HepG2 (cell line): Measurements from ENCODE around the gene SLC29A2. TPM values are rescaled to one million over a fixed set of nuclear protein-coding genes. Genes with fewer than 3 reads are reported as not detected.
A peak's percentile ranks its signal among the peaks of the same experiment; 100 is the strongest.

Experiments
- GPN1 ChIP-seq: sonication (generic); formaldehyde crosslinking; IDR thresholded peaks from 2 replicates; pipeline ENCODE4 v1.5.1; 2020; ENCODE audit warnings: missing genetic modification reagents, borderline replicate concordance
- GRHL1 ChIP-seq: sonication (generic); formaldehyde crosslinking; conservative IDR thresholded peaks from 2 replicates; pipeline ENCODE4 v1.8.0; 2022; ENCODE audit warnings: missing genetic modification reagents
- HCFC1 ChIP-seq: fragments of 150-350 bp; IDR thresholded peaks from 2 replicates; pipeline ENCODE4 v1.6.1; 2014; ENCODE audit warnings: low read depth, low read length
- HNRNPL ChIP-seq: fragments of 200-400 bp; formaldehyde crosslinking; IDR thresholded peaks from 2 replicates; pipeline ENCODE4 v1.6.1; 2017; ENCODE audit warnings: mild to moderate bottlenecking, low read depth, low read length
- IRF2 ChIP-seq: IDR thresholded peaks from 2 replicates; pipeline ENCODE4 v1.6.1; 2018; ENCODE audit warnings: missing genetic modification reagents, missing compliant biosample characterization
- KAT2B ChIP-seq: fragments of 150-350 bp; IDR thresholded peaks from 2 replicates; pipeline ENCODE4 v1.6.1; 2014; ENCODE audit warnings: low read depth, low read length, borderline replicate concordance
- KDM1A ChIP-seq: IDR thresholded peaks from 2 replicates; pipeline ENCODE4 v1.6.1; 2016; ENCODE audit warnings: missing compliant biosample characterization
- KDM4B ChIP-seq: sonication (generic); formaldehyde crosslinking; IDR thresholded peaks from 2 replicates; pipeline ENCODE4 v1.4.0; 2020; ENCODE audit warnings: missing genetic modification reagents
- MATR3 ChIP-seq: sonication (generic); formaldehyde crosslinking; IDR thresholded peaks from 2 replicates; pipeline ENCODE4 v1.4.0; 2020; ENCODE audit warnings: missing genetic modification reagents
- NR2F1 ChIP-seq, 2 experiments: fragments of 450-650 bp in 1 of 2; formaldehyde crosslinking in 1 of 2; IDR thresholded peaks; 2 replicates each; pipeline versions ENCODE4 v1.5.0 to v1.6.1; 2016 to 2020; ENCODE audit warnings: mild to moderate bottlenecking in 1 of 2, missing compliant biosample characterization in 1 of 2, missing genetic modification reagents in 1 of 2, moderate library complexity in 1 of 2
- NR2F6 ChIP-seq, 2 experiments: IDR thresholded peaks; 2 replicates each; pipeline ENCODE4 v1.6.1; 2016; ENCODE audit warnings: antibody characterized with exemption in 1 of 2, mild to moderate bottlenecking in 1 of 2
- SP1 ChIP-seq, 2 experiments: fragments of 450-650 bp in 1 of 2; sonication (generic) in 1 of 2; formaldehyde crosslinking in 1 of 2; IDR thresholded peaks; 2 replicates each; pipeline versions ENCODE4 v1.4.0 to v1.6.1; 2016 to 2020; ENCODE audit warnings: missing genetic modification reagents in 1 of 2
- SUZ12 ChIP-seq: fragments of 150-350 bp; IDR thresholded peaks from 2 replicates; pipeline ENCODE4 v1.6.1; 2014; ENCODE audit warnings: low read depth, low read length
- ZBTB8A ChIP-seq: sonication (generic); formaldehyde crosslinking; IDR thresholded peaks from 2 replicates; pipeline ENCODE4 v1.4.0; 2020; ENCODE audit warnings: mild to moderate bottlenecking, low read depth, missing genetic modification reagents, borderline replicate concordance
- ZFP82 ChIP-seq: sonication (generic); formaldehyde crosslinking; IDR thresholded peaks from 2 replicates; pipeline ENCODE4 v1.5.1; 2020; ENCODE audit warnings: mild to moderate bottlenecking, missing genetic modification reagents, borderline replicate concordance
- ZNF10 ChIP-seq: sonication (generic); formaldehyde crosslinking; IDR thresholded peaks from 2 replicates; pipeline ENCODE4 v1.4.0; 2020; ENCODE audit warnings: mild to moderate bottlenecking, low read depth, missing genetic modification reagents, borderline replicate concordance
- ZNF232 ChIP-seq: sonication (generic); formaldehyde crosslinking; IDR thresholded peaks from 2 replicates; pipeline ENCODE4 v1.4.0; 2020; ENCODE audit warnings: missing genetic modification reagents, borderline replicate concordance
- ZNF281 ChIP-seq: sonication (generic); formaldehyde crosslinking; IDR thresholded peaks from 2 replicates; pipeline ENCODE4 v1.4.0; 2020; ENCODE audit warnings: missing genetic modification reagents, borderline replicate concordance
- ZNF790 ChIP-seq: sonication (generic); formaldehyde crosslinking; IDR thresholded peaks from 2 replicates; pipeline ENCODE4 v1.8.0; 2022; ENCODE audit warnings: missing genetic modification reagents, mild to moderate bottlenecking, borderline replicate concordance
- ZNF816 ChIP-seq: sonication (generic); formaldehyde crosslinking; IDR thresholded peaks from 2 replicates; pipeline ENCODE4 v1.8.0; 2022; ENCODE audit warnings: missing genetic modification reagents, mild to moderate bottlenecking, borderline replicate concordance
- ZSCAN30 ChIP-seq: sonication (generic); formaldehyde crosslinking; IDR thresholded peaks from 2 replicates; pipeline ENCODE4 v1.5.0; 2020; ENCODE audit warnings: mild to moderate bottlenecking, missing genetic modification reagents
- polyA plus RNA-seq, 8 experiments: library from polyadenylated mRNA; depleted of rRNA in 3 of 8; stranded (reverse) in 7 of 8; unstranded in 1 of 8; fragments of >200 nt; fragmentation: Illumina TruSeq in 4 of 8; extraction: Trizol in 4 of 8; gene quantifications; 2 replicates each; pipeline versions ENCODE4 v1.2.1 to v1.2.3, GENCODE V29; 2011 to 2016; ENCODE audit warnings: low read depth in 4 of 8, missing spikeins in 1 of 8, mixed read lengths in 1 of 8; ENCODE audit not compliant: insufficient read depth in 1 of 8
- total RNA-seq, 5 experiments: library from RNA; depleted of rRNA; stranded (reverse); fragments of >200 nt; fragmentation: Illumina TruSeq; extraction: Trizol; gene quantifications; 2 replicates each; pipeline ENCODE4 v1.2.3, GENCODE V29; 2016; ENCODE audit warnings: low read depth in 1 of 5
- TF ChIP-seq, protein P1 (sequence below): IDR thresholded peaks from 2 replicates; pipeline ENCODE4 v1.6.1; 2016; ENCODE audit warnings: low read depth, borderline replicate concordance
- TF ChIP-seq, protein P2 (sequence below): sonication (generic); formaldehyde crosslinking; IDR thresholded peaks from 2 replicates; pipeline ENCODE4 v1.4.0; 2020; ENCODE audit warnings: mild to moderate bottlenecking, missing genetic modification reagents

SLC29A2 gene
- total and polyA plus RNA-seq, 2 of the 13 experiments (the other 11 are each of a cell fraction or from before 2014, with no cell fraction given) = 0.63 to 0.66 TPM

DNA sequence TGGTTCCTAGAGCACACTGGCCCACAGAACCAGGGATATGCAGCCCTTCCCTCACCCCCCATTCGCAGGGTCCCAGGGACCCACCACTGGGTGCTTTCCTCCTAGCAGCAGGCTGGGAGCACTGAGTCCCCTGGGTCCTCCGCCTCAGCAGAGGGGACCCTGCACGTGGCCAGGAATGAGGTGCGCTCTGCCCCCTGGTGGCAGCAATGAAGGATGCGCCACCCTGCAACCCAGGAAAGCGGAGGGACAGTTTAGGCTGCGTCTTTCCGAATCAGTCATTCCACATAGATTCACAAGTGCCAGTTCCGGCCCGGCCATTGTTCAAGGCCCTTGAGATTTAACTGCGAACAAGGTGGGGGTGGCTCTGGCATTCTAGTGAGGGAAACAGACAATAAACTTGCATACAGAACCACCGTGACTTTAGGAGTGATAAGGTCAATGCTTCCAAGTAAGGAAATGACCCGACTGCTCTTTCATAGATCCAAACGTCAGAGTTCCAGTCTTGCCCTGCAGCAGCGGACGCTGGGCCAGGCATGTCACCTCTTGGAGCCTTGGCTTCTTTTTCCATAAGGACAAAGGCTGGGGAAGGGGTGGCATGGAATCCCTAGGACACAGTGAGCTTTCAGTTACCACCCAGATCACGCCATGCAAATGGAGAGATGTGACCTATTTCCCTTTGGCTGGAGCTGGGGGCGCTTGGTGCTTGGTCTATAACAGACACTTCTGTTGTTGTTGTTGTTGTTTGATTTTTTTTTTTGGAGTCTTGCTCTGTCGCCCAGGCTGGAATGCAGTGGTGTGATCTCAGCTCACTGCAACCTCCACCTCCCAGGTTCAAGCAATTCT is 43.0 kb downstream of the SLC29A2 start (continued):
- TF ChIP-seq ZNF281 (CRISPR knock-in tag) (peak; percentile 28; the same call in 1 of the 2 replicates), KDM4B (peak; percentile 89), ZNF816 (CRISPR knock-in tag) (no peak), NR2F6 (IDR thresholded peaks at IDR 0.05) (0 out of 2 replicates have a peak, but pooled peaks have one; percentile 30), NR2F6 (CRISPR knock-in tag; IDR thresholded peaks at IDR 0.05) (peak; percentile 67), ZSCAN30 (CRISPR knock-in tag) (peak; percentile 85), GRHL1 (CRISPR knock-in tag) (no peak), IRF2 (CRISPR knock-in tag) (peak; percentile 81; the same call in 1 of the 2 replicates), HNRNPL (no peak), ZNF232 (CRISPR knock-in tag) (0 out of 2 replicates have a peak, but pooled peaks have one; percentile 33), KDM1A (peak; percentile 49; the same call in 1 of the 2 replicates), GPN1 (no peak), MATR3 (CRISPR knock-in tag) (no peak), KAT2B (no peak), ZNF790 (CRISPR knock-in tag) (0 out of 2 replicates have a peak, but pooled peaks have one; percentile 30), ZBTB8A (no peak), SUZ12 (no peak), NR2F1 (CRISPR knock-in tag; IDR thresholded peaks at IDR 0.05) (no peak), SP1 (IDR thresholded peaks at IDR 0.05) (no peak), SP1 (CRISPR knock-in tag; IDR thresholded peaks at IDR 0.05) (no peak), HCFC1 (no peak), ZFP82 (CRISPR knock-in tag) (no peak), ZNF10 (CRISPR knock-in tag) (no peak)
- TF ChIP-seq, protein P1, sequence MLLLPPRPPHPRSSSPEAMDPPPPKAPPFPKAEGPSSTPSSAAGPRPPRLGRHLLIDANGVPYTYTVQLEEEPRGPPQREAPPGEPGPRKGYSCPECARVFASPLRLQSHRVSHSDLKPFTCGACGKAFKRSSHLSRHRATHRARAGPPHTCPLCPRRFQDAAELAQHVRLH (CRISPR knock-in tag) = peak; percentile 73; the same call in 1 of the 2 replicates
- TF ChIP-seq, protein P2, sequence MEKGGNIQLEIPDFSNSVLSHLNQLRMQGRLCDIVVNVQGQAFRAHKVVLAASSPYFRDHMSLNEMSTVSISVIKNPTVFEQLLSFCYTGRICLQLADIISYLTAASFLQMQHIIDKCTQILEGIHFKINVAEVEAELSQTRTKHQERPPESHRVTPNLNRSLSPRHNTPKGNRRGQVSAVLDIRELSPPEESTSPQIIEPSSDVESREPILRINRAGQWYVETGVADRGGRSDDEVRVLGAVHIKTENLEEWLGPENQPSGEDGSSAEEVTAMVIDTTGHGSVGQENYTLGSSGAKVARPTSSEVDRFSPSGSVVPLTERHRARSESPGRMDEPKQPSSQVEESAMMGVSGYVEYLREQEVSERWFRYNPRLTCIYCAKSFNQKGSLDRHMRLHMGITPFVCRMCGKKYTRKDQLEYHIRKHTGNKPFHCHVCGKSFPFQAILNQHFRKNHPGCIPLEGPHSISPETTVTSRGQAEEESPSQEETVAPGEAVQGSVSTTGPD (CRISPR knock-in tag) = no peak
